Gastroesophageal sphincter (tissue), 3 donors: ENCODE data around the gene GLCCI1.

Source experiments
- POLR2A ChIP-seq, 2 donors: fragments of 450-650 bp; IDR thresholded peaks; one replicate each; pipeline ENCODE4 v1.6.1; 2017; ENCODE audit warnings: antibody characterized with exemption in 2 of 2, mild to moderate bottlenecking in 2 of 2, moderate library complexity in 1 of 2
- POLR2AphosphoS5 ChIP-seq: sonication (generic); formaldehyde crosslinking; IDR thresholded peaks from one replicate; pipeline ENCODE4 v1.6.1; 2017; ENCODE audit warnings: antibody characterized with exemption
- TF ChIP-seq, protein P1 (sequence below), 4 experiments: fragments of 200-600 bp in 2 of 4; fragments of 450-650 bp in 2 of 4; sonication (generic) in 1 of 4; IDR thresholded peaks; one replicate each; pipeline ENCODE4 v1.5.1; 2017 to 2019; ENCODE audit warnings: antibody characterized with exemption in 4 of 4, mild to moderate bottlenecking in 2 of 4, moderate library complexity in 2 of 4

DNA sequence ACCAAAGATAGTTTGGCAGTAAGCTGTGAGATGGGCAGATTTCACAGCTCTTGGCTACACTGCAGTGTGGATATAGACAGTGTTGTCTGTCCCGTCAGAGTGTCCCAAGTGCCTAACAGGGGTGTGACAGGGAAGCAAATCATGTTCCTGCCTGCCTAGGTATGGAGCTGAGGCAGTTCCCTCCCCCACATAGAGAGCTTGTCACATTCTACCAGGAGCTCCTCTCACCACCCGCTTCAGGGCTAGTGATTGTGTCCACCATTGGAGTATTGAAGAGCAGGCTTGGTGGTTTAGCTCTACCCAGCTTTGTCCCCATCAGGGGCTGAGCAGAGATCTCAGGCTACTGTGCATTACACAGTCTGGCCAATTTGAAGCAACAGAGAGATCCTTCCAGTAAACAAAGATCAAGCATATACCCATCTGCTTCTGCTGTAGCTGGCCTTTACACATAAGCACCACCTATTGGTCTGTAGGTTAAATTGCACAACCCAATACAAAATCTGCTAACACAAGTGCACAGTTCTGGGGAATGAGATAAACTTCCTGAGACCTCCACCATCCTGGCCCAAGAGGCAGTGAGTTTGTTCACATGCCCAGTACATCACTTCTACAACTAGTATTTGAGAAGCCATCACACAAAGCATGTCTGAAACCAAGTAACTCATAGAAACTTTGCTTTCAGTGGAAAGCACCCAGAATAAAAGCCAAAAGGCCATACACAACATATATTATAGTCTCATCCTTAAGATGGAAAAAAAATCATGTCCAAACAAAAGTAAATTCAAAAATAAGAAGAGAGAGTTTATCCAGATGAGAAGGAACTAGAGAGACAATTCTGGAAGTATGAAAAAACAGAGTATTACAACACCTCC is 67.3 kb downstream of the GLCCI1 start:
- no peak for TF ChIP-seq POLR2A (IDR thresholded peaks at IDR 0.05)
- no peak for TF ChIP-seq POLR2AphosphoS5
- TF ChIP-seq, protein P1, sequence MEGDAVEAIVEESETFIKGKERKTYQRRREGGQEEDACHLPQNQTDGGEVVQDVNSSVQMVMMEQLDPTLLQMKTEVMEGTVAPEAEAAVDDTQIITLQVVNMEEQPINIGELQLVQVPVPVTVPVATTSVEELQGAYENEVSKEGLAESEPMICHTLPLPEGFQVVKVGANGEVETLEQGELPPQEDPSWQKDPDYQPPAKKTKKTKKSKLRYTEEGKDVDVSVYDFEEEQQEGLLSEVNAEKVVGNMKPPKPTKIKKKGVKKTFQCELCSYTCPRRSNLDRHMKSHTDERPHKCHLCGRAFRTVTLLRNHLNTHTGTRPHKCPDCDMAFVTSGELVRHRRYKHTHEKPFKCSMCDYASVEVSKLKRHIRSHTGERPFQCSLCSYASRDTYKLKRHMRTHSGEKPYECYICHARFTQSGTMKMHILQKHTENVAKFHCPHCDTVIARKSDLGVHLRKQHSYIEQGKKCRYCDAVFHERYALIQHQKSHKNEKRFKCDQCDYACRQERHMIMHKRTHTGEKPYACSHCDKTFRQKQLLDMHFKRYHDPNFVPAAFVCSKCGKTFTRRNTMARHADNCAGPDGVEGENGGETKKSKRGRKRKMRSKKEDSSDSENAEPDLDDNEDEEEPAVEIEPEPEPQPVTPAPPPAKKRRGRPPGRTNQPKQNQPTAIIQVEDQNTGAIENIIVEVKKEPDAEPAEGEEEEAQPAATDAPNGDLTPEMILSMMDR (IDR thresholded peaks at IDR 0.05) = no peak
